HUES48 (cell line): Measurements from ENCODE around the gene EXOC3.

ENCODE experiments used
- H3K27ac ChIP-seq: one replicate; pipeline ENCODE4 v1.7.0; 2013; ENCODE audit warnings: low read depth, low read length, inconsistent platforms
- H3K27me3 ChIP-seq: 2 replicates; pipeline ENCODE4 v1.6.1; 2013; ENCODE audit warnings: mild to moderate bottlenecking, low read length; ENCODE audit not compliant: control insufficient read depth, insufficient read depth
- H3K36me3 ChIP-seq: 2 replicates; pipeline ENCODE4 v1.6.1; 2013; ENCODE audit warnings: low read length; ENCODE audit not compliant: control insufficient read depth, insufficient read depth
- H3K4me1 ChIP-seq: 2 replicates; pipeline ENCODE4 v1.6.1; 2013; ENCODE audit warnings: mild to moderate bottlenecking, low read length; ENCODE audit not compliant: control insufficient read depth, insufficient read depth
- H3K4me3 ChIP-seq: 2 replicates; pipeline ENCODE4 v1.5.1; 2013; ENCODE audit warnings: mild to moderate bottlenecking, low read depth, low read length
- H3K9ac ChIP-seq: 2 replicates; pipeline ENCODE4 v1.6.1; 2013; ENCODE audit warnings: mild to moderate bottlenecking, low read depth, low read length, moderate library complexity
- H3K9me3 ChIP-seq: 2 replicates; pipeline ENCODE4 v1.6.1; 2013; ENCODE audit warnings: low read length; ENCODE audit not compliant: control insufficient read depth, insufficient read depth

EXOC3 gene

GRCh38 chr5:453725-454481, 10.9 kb downstream of the EXOC3 start:
- no peaks in the 10 kb centered on the region for H3K27me3 ChIP-seq
- H3K9ac ChIP-seq: no peak overlapping the region
- H3K4me1 ChIP-seq: peaks cover 10% of the 10 kb centered on the region
- no peaks in the 10 kb centered on the region for H3K9me3 ChIP-seq
- H3K4me3 ChIP-seq: no peak overlapping the region
- H3K27ac ChIP-seq: no peak overlapping the region
- peaks cover 68% of the 10 kb centered on the region for H3K36me3 ChIP-seq

GRCh38 chr5:454936-455335, 12.0 kb downstream of the EXOC3 start:
- peaks cover 66% of the 10 kb centered on the region for H3K36me3 ChIP-seq
- no peak overlapping the region for H3K9ac ChIP-seq

GRCh38 chr5:455806-456205, 12.8 kb downstream of the EXOC3 start:
- peaks cover 67% of the 10 kb centered on the region for H3K36me3 ChIP-seq

More at GRCh38 chr5:454936-455335, 12.0 kb downstream of the EXOC3 start:
- Histone ChIP-seq H3K27me3 (no peaks in the 10 kb centered on the region), H3K9me3 (no peaks in the 10 kb centered on the region), H3K27ac (no peak overlapping the region), H3K4me3 (no peak overlapping the region), H3K4me1 (peaks cover 10% of the 10 kb centered on the region)

GRCh38 chr5:456351-457194, 13.6 kb downstream of the EXOC3 start:
- Histone ChIP-seq H3K27me3 (no peaks in the 10 kb centered on the region), H3K36me3 (peaks cover 65% of the 10 kb centered on the region), H3K9me3 (no peaks in the 10 kb centered on the region), H3K27ac (no peak overlapping the region), H3K4me3 (no peak overlapping the region), H3K9ac (no peak overlapping the region), H3K4me1 (peaks cover 10% of the 10 kb centered on the region)

More at GRCh38 chr5:455806-456205, 12.8 kb downstream of the EXOC3 start:
- H3K9ac ChIP-seq: no peak overlapping the region
- H3K27me3 ChIP-seq: no peaks in the 10 kb centered on the region
- no peak overlapping the region for H3K27ac ChIP-seq
- H3K9me3 ChIP-seq: no peaks in the 10 kb centered on the region
- H3K4me1 ChIP-seq: peaks cover 10% of the 10 kb centered on the region
- no peak overlapping the region for H3K4me3 ChIP-seq

- Histone ChIP-seq H3K4me3 (no peak overlapping the region), H3K27me3 (no peaks in the 10 kb centered on the region), H3K36me3 (peaks cover 67% of the 10 kb centered on the region), H3K9me3 (no peaks in the 10 kb centered on the region), H3K27ac (no peak overlapping the region), H3K9ac (no peak overlapping the region), H3K4me1 (peaks cover 10% of the 10 kb centered on the region)
Measured at GRCh38 chr5:457195-457961, 14.4 kb downstream of the EXOC3 start.

GRCh38 chr5:458547-459353, 15.8 kb downstream of the EXOC3 start:
- H3K36me3 ChIP-seq: peaks cover 66% of the 10 kb centered on the region
- peaks cover 10% of the 10 kb centered on the region for H3K4me1 ChIP-seq
- no peak overlapping the region for H3K4me3 ChIP-seq
- no peak overlapping the region for H3K27ac ChIP-seq
- no peak overlapping the region for H3K9ac ChIP-seq
- no peaks in the 10 kb centered on the region for H3K9me3 ChIP-seq
- H3K27me3 ChIP-seq: no peaks in the 10 kb centered on the region

GRCh38 chr5:459562-460272, 16.7 kb downstream of the EXOC3 start:
- no peak overlapping the region for H3K9ac ChIP-seq
- no peaks in the 10 kb centered on the region for H3K9me3 ChIP-seq
- H3K4me3 ChIP-seq: no peak overlapping the region
- no peak overlapping the region for H3K27ac ChIP-seq
- peaks cover 5% of the 10 kb centered on the region; the same call in 1 of the 2 replicates for H3K4me1 ChIP-seq
- H3K27me3 ChIP-seq: no peaks in the 10 kb centered on the region
- peaks cover 67% of the 10 kb centered on the region for H3K36me3 ChIP-seq

GRCh38 chr5:460273-460625, 17.3 kb downstream of the EXOC3 start:
- Histone ChIP-seq H3K9ac (no peak overlapping the region), H3K27ac (no peak overlapping the region), H3K27me3 (no peaks in the 10 kb centered on the region), H3K9me3 (no peaks in the 10 kb centered on the region), H3K36me3 (peaks cover 71% of the 10 kb centered on the region), H3K4me1 (no peaks in the 10 kb centered on the region), H3K4me3 (no peak overlapping the region)

- H3K4me1 ChIP-seq: no peaks in the 10 kb centered on the region
- H3K9ac ChIP-seq: no peak overlapping the region
- no peaks in the 10 kb centered on the region for H3K9me3 ChIP-seq
- no peak overlapping the region for H3K27ac ChIP-seq
- peaks cover 68% of the 10 kb centered on the region for H3K36me3 ChIP-seq
- no peak overlapping the region for H3K4me3 ChIP-seq
- H3K27me3 ChIP-seq: no peaks in the 10 kb centered on the region
Measured at GRCh38 chr5:462051-462481, 19.1 kb downstream of the EXOC3 start.

GRCh38 chr5:463301-463700, 20.3 kb downstream of the EXOC3 start:
- H3K4me1 ChIP-seq: no peaks in the 10 kb centered on the region
- H3K9ac ChIP-seq: no peak overlapping the region
- no peak overlapping the region for H3K4me3 ChIP-seq
- peaks cover 55% of the 10 kb centered on the region for H3K36me3 ChIP-seq
- H3K27me3 ChIP-seq: no peaks in the 10 kb centered on the region
- no peaks in the 10 kb centered on the region for H3K9me3 ChIP-seq
- no peak overlapping the region for H3K27ac ChIP-seq
